BE2C (cell line): ENCODE data around the gene NPTX2.

Experiments
- DNase-seq: peaks from one replicate; pipeline ENCODE4 v3.0.0-alpha.2; 2020
- H3K27me3 ChIP-seq: fragments of 250-450 bp; sonication (Bioruptor Pico); 2 replicates; pipeline ENCODE4 v1.5.1; 2020; ENCODE audit warnings: mild to moderate bottlenecking
- H3K36me3 ChIP-seq: fragments of 250-450 bp; sonication (Bioruptor Pico); 2 replicates; pipeline ENCODE4 v1.5.1; 2020; ENCODE audit warnings: mild to moderate bottlenecking
- H3K4me1 ChIP-seq: fragments of 250-450 bp; sonication (Bioruptor Pico); 2 replicates; pipeline ENCODE4 v1.5.1; 2020
- H3K4me3 ChIP-seq: 2 replicates; pipeline ENCODE4 v1.5.1; 2011; ENCODE audit warnings: low read depth, low read length
- H3K9me3 ChIP-seq: fragments of 250-450 bp; sonication (Bioruptor Pico); 2 replicates; pipeline ENCODE4 v1.5.1; 2020
- CTCF ChIP-seq: IDR thresholded peaks from 2 replicates; pipeline ENCODE4 v1.5.1; 2012; ENCODE audit warnings: mild to moderate bottlenecking, low read depth, low read length

Gene NPTX2

DNA sequence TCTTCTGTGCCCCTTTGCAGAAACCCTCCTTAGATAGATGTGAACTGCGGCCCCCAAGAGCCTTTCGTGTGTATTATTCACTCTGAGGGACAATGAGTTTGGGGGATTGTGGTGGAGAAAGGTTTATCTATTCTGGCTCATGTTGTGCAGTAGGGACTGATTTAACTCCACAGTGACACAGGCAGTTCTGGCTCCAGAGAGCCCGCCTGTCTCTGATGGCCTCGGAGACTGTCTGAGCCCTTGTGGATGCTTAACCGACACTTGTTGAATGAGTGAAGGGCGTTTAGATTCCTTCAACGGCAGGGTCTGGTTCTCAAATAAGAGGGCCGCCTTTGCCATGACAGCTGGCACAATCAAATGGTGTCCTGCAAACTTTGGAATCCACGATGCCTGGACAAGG, 5.8 kb downstream of the NPTX2 start:
- DNase-seq, result no peak
- Histone ChIP-seq H3K4me3 (no peak overlapping the region), H3K9me3 (no peaks in the 10 kb centered on the region), H3K4me1 (no peaks in the 10 kb centered on the region), H3K36me3 (no peaks in the 10 kb centered on the region), H3K27me3 (peaks cover 16% of the 10 kb centered on the region)
- no peak for TF ChIP-seq CTCF

GRCh38 chr7:98624846-98625420, 7.8 kb downstream of the NPTX2 start:
- H3K4me1 ChIP-seq, result no peaks in the 10 kb centered on the region
- no peak for DNase-seq
- H3K9me3 ChIP-seq, result no peaks in the 10 kb centered on the region
- no peaks in the 10 kb centered on the region for H3K36me3 ChIP-seq
- no peaks in the 10 kb centered on the region; the same call in 1 of the 2 replicates for H3K27me3 ChIP-seq
- H3K4me3 ChIP-seq, result no peak overlapping the region
- TF ChIP-seq CTCF, result no peak

DNA sequence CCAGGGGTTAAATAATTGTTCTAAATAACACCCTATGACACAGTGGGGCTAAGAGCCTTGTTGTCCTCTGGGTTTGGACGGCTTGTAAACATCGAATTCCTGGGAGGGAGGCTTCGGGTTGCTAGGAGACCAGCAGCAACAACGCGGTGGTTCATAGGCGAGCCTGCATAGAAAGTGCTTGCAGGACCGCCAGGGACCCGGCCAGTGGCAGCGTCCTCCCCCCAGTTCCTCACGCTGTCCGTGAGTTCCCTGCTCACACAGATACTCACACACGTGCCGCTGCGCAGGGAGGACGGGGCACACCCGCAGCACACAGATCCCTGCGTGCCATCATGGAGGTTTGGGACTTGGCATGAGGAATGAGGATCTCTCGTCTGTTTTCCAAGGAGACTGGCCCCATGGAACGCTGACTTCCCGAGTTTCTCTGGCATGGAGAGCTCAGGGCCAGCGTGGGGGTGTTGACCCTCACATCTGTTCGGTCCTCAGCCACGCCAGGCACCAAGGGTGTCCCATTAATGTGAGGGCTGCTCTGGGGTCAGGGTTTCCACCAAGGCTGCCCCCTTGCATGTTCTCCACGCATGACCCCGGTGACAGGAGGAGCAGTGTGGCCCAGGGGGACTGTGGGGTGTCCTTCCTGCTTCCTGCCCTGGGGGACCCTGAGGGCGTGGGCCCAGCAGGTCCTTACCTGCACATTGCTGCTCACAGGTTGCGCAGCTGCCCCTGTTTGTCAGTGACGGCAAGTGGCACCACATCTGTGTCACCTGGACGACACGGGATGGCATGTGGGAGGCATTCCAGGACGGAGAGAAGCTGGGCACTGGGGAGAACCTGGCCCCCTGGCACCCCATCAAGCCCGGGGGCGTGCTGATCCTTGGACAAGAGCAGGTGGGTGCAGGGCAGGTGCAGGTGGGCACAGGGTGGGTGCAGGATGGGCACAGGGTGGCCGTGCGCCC, 9.7 kb downstream of the NPTX2 start:
- H3K4me1 ChIP-seq, result no peaks in the 10 kb centered on the region
- TF ChIP-seq CTCF, result no peak
- H3K4me3 ChIP-seq, result no peak overlapping the region
- H3K27me3 ChIP-seq, result no peaks in the 10 kb centered on the region
- no peaks in the 10 kb centered on the region for H3K9me3 ChIP-seq
- no peak for DNase-seq
- H3K36me3 ChIP-seq, result no peaks in the 10 kb centered on the region

DNA sequence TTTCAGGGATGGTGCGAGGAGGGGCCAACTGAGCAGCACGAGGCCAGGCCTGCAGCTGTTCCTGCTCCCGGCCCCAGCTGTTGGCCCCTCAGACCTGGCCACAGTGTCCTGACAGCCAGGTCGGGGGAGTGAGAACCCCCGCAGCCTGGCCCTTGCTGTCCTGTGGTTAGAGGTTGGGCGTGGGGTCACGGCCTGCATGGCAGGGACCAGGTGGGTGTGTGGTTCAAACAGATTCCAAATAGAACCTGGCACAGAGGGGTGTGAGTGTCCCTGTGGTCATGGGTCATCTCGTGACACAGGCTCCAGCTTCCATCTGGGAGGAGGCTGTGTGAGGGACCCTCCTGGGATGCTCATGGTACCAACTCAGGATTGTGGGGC, 10.3 kb downstream of the NPTX2 start:
- TF ChIP-seq CTCF, result no peak
- DNase-seq, result no peak
- Histone ChIP-seq H3K4me1 (no peaks in the 10 kb centered on the region), H3K9me3 (no peaks in the 10 kb centered on the region), H3K27me3 (no peaks in the 10 kb centered on the region), H3K4me3 (no peak overlapping the region), H3K36me3 (no peaks in the 10 kb centered on the region)

DNA sequence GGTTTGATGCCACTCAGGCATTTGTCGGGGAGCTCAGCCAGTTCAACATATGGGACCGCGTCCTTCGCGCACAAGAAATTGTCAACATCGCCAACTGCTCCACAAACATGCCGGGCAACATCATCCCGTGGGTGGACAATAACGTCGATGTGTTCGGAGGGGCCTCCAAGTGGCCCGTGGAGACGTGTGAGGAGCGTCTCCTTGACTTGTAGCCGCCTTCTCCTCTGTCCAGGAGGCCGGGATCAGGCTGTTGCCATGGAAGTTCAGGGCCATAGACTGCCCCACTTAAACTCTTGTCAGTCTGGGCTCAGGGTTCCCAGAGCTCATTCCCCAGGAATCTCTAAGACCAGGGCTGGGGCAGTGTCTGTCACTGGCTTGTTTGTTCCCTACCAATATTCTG, 11.3 kb downstream of the NPTX2 start:
- no peak for TF ChIP-seq CTCF

GRCh38 chr7:98629001-98629431, 11.9 kb downstream of the NPTX2 start:
- TF ChIP-seq CTCF, result no peak
- Histone ChIP-seq H3K9me3 (no peaks in the 10 kb centered on the region), H3K27me3 (no peaks in the 10 kb centered on the region), H3K4me1 (no peaks in the 10 kb centered on the region), H3K36me3 (no peaks in the 10 kb centered on the region), H3K4me3 (no peak overlapping the region)
- no peak for DNase-seq

More for the DNA sequence above, 11.3 kb downstream of the NPTX2 start:
- no peak overlapping the region for H3K4me3 ChIP-seq
- no peaks in the 10 kb centered on the region for H3K4me1 ChIP-seq
- no peaks in the 10 kb centered on the region for H3K36me3 ChIP-seq
- no peaks in the 10 kb centered on the region for H3K27me3 ChIP-seq
- no peak for DNase-seq
- H3K9me3 ChIP-seq, result no peaks in the 10 kb centered on the region
